Measurements from ENCODE around the gene RHBDD1.

GRCh38 chr2:226911932-226912331 is 76.1 kb downstream of the RHBDD1 start:
- no peak for TF ChIP-seq CTCF (conservative IDR thresholded peaks at IDR 0.05; ENCODE audit: low read depth, low read length)
- no peak for TF ChIP-seq EZH2 (IDR thresholded peaks at IDR 0.05; ENCODE audit: borderline replicate concordance, low read depth, low read length, poor library complexity, severe bottlenecking)

Measured in A673 (cell line).